Measurements from ENCODE around the gene LRSAM1. TPM values are rescaled to one million over a fixed set of nuclear protein-coding genes. Genes with fewer than 3 reads are reported as not detected.

Gene LRSAM1
- total and polyA plus RNA-seq, 2 of the 8 experiments (the other 6 are each of a cell fraction or from before 2014, with no cell fraction given): 9.7 to 18.3 TPM

DNA sequence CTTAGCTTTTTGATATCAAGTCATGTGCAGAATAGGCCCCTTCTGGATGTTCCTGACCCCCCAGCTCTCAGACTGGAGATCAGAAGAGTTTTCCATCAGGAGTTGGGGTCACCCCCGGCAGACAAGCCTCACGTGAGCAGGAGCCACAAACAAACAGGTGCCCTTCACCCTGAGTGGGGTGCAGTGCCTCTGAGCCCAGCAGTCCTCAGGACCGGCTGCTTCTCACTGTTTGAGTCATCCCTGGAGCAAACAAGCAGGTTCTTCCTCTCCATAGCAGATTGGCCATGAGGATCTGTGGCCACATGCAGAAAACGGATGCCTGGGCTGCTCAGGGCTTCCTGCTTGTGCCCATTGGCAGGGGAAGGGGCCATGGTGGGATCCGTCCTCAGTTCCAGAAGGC lies 47.0 kb downstream of the LRSAM1 start:
- Histone ChIP-seq H3K9me3 (ENCODE audit: insufficient read depth in 2 of 2, low read depth in 1 of 2, low read length in 1 of 2) (no peaks in the 10 kb centered on the region), H3K79me2 (ENCODE audit: control insufficient read depth in 1 of 2, insufficient read depth in 2 of 2, low read length in 2 of 2) (no peaks in the 10 kb centered on the region), H2BK5ac (ENCODE audit: low read depth, low read length) (no peak overlapping the region), H3K18ac (ENCODE audit: extremely low read depth, low read length) (no peak overlapping the region), H2BK120ac (replicated peaks; ENCODE audit: low read depth, low read length) (no peak overlapping the region), H3K56ac (replicated peaks; ENCODE audit: insufficient read length, low read depth, low read length) (no peak overlapping the region), H2BK15ac (ENCODE audit: low read length) (no peak overlapping the region), H2AFZ (ENCODE audit: low read length) (no peak overlapping the region), H2AK5ac (ENCODE audit: low read depth, low read length) (no peak overlapping the region), H3K4me2 (ENCODE audit: insufficient read depth in 1 of 2, low read depth in 2 of 2, low read length in 2 of 2) (no peak overlapping the region), H3K9ac (replicated peaks in 1 of 4; ENCODE audit: extremely low read depth in 1 of 4, low read depth in 3 of 4, low read length in 3 of 4) (no peak overlapping the region), H4K8ac (ENCODE audit: extremely low read depth, insufficient read depth, low read length) (no peak overlapping the region), H2BK12ac (ENCODE audit: low read depth, low read length) (no peak overlapping the region), H3K4me3 (ENCODE audit: extremely low read depth in 1 of 4, insufficient read depth in 2 of 4, low read depth in 3 of 4, low read length in 4 of 4) (no peak overlapping the region), H3K27ac (ENCODE audit: low read depth, low read length) (no peak overlapping the region), H4K20me1 (replicated peaks in 1 of 2; ENCODE audit: control insufficient read depth in 1 of 2, insufficient read depth in 2 of 2, low read length in 2 of 2) (no peaks in the 10 kb centered on the region), H2BK20ac (ENCODE audit: low read length) (no peak overlapping the region), H3K14ac (ENCODE audit: insufficient read length) (no peak overlapping the region), H3K23ac (ENCODE audit: insufficient read length) (no peak overlapping the region), H4K91ac (replicated peaks; ENCODE audit: insufficient read length, low read length) (no peak overlapping the region), H3K36me3 (ENCODE audit: control insufficient read depth in 2 of 4, insufficient read depth in 4 of 4, low read length in 3 of 4) (peaks cover 3 to 7% (median 5%) of the 10 kb centered on the region in 4 experiments; a peak in 5 of 8 replicates), H3K79me1 (ENCODE audit: low read depth, low read length) (no peaks in the 10 kb centered on the region), H4K5ac (ENCODE audit: insufficient read length, low read depth, low read length) (no peak overlapping the region), H3K4me1 (replicated peaks in 1 of 4; ENCODE audit: control insufficient read depth in 3 of 4, insufficient read depth in 4 of 4, low read length in 3 of 4) (no peaks in the 10 kb centered on the region), H3K27me3 (replicated peaks in 1 of 4; ENCODE audit: control insufficient read depth in 3 of 4, extremely low read depth in 1 of 4, insufficient read depth in 3 of 4, low read length in 3 of 4) (no peaks in the 10 kb centered on the region), H3K23me2 (ENCODE audit: low read depth, low read length) (no peaks in the 10 kb centered on the region), H3K4ac (replicated peaks; ENCODE audit: insufficient read length, low read depth, low read length) (no peak overlapping the region)
- WGBS, 2 experiments (ENCODE audit: extremely low coverage in 1 of 2, insufficient coverage in 1 of 2, insufficient read length in 1 of 2, insufficient replicate concordance in 2 of 2, low coverage in 1 of 2, low lambda C conversion rate in 2 of 2, missing lambda C conversion rate in 1 of 2): 93% methylated on average over 5 of the region's 5 CpGs; no CpG with 5 or more reads in 1 of the 2 experiments
- DNase-seq (ENCODE audit: low read depth in 1 of 2, low spot score in 2 of 2) (no peak), FAIRE-seq (no peak)
- no peak for TF ChIP-seq JUND (IDR thresholded peaks at IDR 0.05; ENCODE audit: low read length)
- no peak for TF ChIP-seq SP1 (IDR thresholded peaks at IDR 0.05; ENCODE audit: low read depth, low read length)
- TF ChIP-seq RXRA (IDR thresholded peaks at IDR 0.05; ENCODE audit: insufficient read depth, low read depth, low read length): no peak
- TF ChIP-seq SIRT6 (IDR thresholded peaks at IDR 0.05; ENCODE audit: low read length): no peak
- TF ChIP-seq PHF8 (conservative IDR thresholded peaks at IDR 0.05; ENCODE audit: low read depth, low read length): no peak
- TF ChIP-seq, protein P1, sequence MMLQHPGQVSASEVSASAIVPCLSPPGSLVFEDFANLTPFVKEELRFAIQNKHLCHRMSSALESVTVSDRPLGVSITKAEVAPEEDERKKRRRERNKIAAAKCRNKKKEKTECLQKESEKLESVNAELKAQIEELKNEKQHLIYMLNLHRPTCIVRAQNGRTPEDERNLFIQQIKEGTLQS (IDR thresholded peaks at IDR 0.05; ENCODE audit: insufficient read depth, low read depth, low read length): no peak
- TF ChIP-seq CTBP2 (IDR thresholded peaks at IDR 0.05; ENCODE audit: borderline replicate concordance, insufficient read depth, insufficient read length, low read length): no peak
- TF ChIP-seq EZH2 (IDR thresholded peaks at IDR 0.05; ENCODE audit: low read depth, low read length, severe bottlenecking): no peak
- TF ChIP-seq BRCA1 (IDR thresholded peaks at IDR 0.05; ENCODE audit: low read depth, low read length): no peak
- no peak for TF ChIP-seq SP2 (IDR thresholded peaks at IDR 0.05; ENCODE audit: low read length)
- no peak for TF ChIP-seq SUZ12 (IDR thresholded peaks at IDR 0.05; ENCODE audit: low read length)
- POLR2A ChIA-PET (ENCODE audit: partially characterized antibody): no interaction called here
- CTCF ChIA-PET (ENCODE audit: partially characterized antibody): interaction anchor here (0.8 to 0.9 kb wide), 2 partner anchors 28 to 39 kb away, joined by 3 read pairs; no protein-coding TSS in a partner anchor

All from H1 (cell line).